ENCODE results near the gene PPFIA1. TPM values are rescaled to one million over a fixed set of nuclear protein-coding genes. Genes with fewer than 3 reads are reported as not detected.

Gene PPFIA1
- total RNA-seq, 1 experiment from 2014 or later = 63.4 TPM

DNA sequence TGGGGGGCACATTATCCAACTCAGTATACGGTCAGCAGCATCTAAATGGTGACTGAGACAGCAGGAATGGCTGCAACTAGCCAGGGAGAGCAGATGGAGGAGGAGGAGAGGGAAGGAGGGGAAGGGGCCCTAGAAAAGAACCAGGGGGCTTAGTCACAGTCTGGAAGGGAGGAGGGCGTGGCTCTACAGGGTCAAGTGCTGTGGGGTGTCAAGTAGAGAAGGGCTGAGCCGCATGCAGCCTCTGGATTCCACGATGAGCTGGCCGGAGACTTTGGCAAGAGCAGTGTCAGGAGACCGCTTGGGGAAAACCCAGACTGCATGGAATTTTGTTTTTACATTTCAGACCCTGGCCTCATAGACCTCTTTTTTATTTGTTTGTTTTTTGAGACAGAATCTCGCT, 25.8 kb upstream of the PPFIA1 start:
- Histone ChIP-seq H3K18ac (ENCODE audit: insufficient read length, low read depth, low read length) (no peak overlapping the region), H3K4me2 (ENCODE audit: insufficient read depth, insufficient read length, low read length) (no peak overlapping the region), H2BK120ac (ENCODE audit: low read depth, low read length, poor library complexity, severe bottlenecking) (no peak overlapping the region), H2BK20ac (ENCODE audit: low read depth, low read length, poor library complexity, severe bottlenecking) (no peak overlapping the region), H4K8ac (replicated peaks; ENCODE audit: insufficient read length, low read depth, low read length) (no peak overlapping the region), H4K91ac (ENCODE audit: insufficient read length, low read depth, low read length) (no peak overlapping the region), H3K79me2 (ENCODE audit: insufficient read depth, low read length) (no peaks in the 10 kb centered on the region), H3K79me1 (ENCODE audit: insufficient read depth, low read depth, low read length, poor library complexity, severe bottlenecking) (no peaks in the 10 kb centered on the region), H3K23me2 (ENCODE audit: insufficient read length, low read depth, low read length, poor library complexity, severe bottlenecking) (no peaks in the 10 kb centered on the region), H3K9ac (ENCODE audit: extremely low read depth, insufficient read length, low read length) (no peak overlapping the region), H3K27ac (ENCODE audit: insufficient read length, low read depth, low read length) (no peak overlapping the region), H3K27me3 (ENCODE audit: insufficient read depth, low read length) (no peaks in the 10 kb centered on the region), H3K56ac (ENCODE audit: insufficient read length, low read depth, low read length) (no peak overlapping the region), H2BK15ac (ENCODE audit: low read depth, low read length) (no peak overlapping the region), H2AFZ (ENCODE audit: low read length) (no peak overlapping the region), H3K4ac (ENCODE audit: low read depth, low read length) (no peak overlapping the region), H2BK5ac (ENCODE audit: insufficient read length, low read length) (no peak overlapping the region), H3K23ac (ENCODE audit: insufficient read length, low read depth, low read length) (no peak overlapping the region), H3T11ph (ENCODE audit: low read length) (no peak overlapping the region), H4K20me1 (ENCODE audit: control insufficient read depth, insufficient read depth, insufficient read length) (no peaks in the 10 kb centered on the region), H4K5ac (ENCODE audit: insufficient read length, low read depth, low read length) (no peak overlapping the region), H2BK12ac (ENCODE audit: insufficient read length, low read depth, low read length) (no peak overlapping the region), H3K9me3 (ENCODE audit: control insufficient read depth, low read depth, low read length) (no peaks in the 10 kb centered on the region), H2AK5ac (ENCODE audit: insufficient read length, low read length) (no peak overlapping the region), H3K14ac (ENCODE audit: insufficient read depth, low read length) (no peak overlapping the region), H3K4me1 (ENCODE audit: insufficient read depth, low read length) (no peaks in the 10 kb centered on the region; the same call in 1 of the 2 replicates)
- no peak for DNase-seq
- peak overlapping the region in 1 of 3 experiments; percentile 57; a peak in 1 of 7 replicates for H3K27ac Mint-ChIP-seq
- TF ChIP-seq, protein P1, sequence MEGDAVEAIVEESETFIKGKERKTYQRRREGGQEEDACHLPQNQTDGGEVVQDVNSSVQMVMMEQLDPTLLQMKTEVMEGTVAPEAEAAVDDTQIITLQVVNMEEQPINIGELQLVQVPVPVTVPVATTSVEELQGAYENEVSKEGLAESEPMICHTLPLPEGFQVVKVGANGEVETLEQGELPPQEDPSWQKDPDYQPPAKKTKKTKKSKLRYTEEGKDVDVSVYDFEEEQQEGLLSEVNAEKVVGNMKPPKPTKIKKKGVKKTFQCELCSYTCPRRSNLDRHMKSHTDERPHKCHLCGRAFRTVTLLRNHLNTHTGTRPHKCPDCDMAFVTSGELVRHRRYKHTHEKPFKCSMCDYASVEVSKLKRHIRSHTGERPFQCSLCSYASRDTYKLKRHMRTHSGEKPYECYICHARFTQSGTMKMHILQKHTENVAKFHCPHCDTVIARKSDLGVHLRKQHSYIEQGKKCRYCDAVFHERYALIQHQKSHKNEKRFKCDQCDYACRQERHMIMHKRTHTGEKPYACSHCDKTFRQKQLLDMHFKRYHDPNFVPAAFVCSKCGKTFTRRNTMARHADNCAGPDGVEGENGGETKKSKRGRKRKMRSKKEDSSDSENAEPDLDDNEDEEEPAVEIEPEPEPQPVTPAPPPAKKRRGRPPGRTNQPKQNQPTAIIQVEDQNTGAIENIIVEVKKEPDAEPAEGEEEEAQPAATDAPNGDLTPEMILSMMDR (conservative IDR thresholded peaks at IDR 0.05) = no peak
- no peaks in the 10 kb centered on the region for H3K36me3 Mint-ChIP-seq (ENCODE audit: insufficient read depth in 1 of 3, low read depth in 3 of 3)
- no peaks in the 10 kb centered on the region for H3K9me3 Mint-ChIP-seq
- H3K4me3 Mint-ChIP-seq = no peak overlapping the region
- H3K4me1 Mint-ChIP-seq = peaks cover 4 to 10% of the 10 kb centered on the region in 2 experiments
- WGBS (ENCODE audit: extremely low coverage, insufficient read length, low lambda C conversion rate) = no CpG with 5 or more reads among the region's 7 CpGs
- peaks cover 20% of the 10 kb centered on the region for H3K27me3 Mint-ChIP-seq (ENCODE audit: low read depth)

Measured in H9 (cell line).